GM18858 (cell line): ENCODE data around the gene IQGAP1.

Source experiments
- ATAC-seq: cut with Tn5 transposase; IDR thresholded peaks from one replicate; pipeline ENCODE4 v1.9.1; 2021; ENCODE audit not compliant: unreplicated experiment

Gene IQGAP1

GRCh38 chr15:90435652-90436337, 47.8 kb downstream of the IQGAP1 start:
- ATAC-seq, result no peak

- ATAC-seq, result no peak
Observed at GRCh38 chr15:90436952-90437351, 48.9 kb downstream of the IQGAP1 start.

- no peak for ATAC-seq
Observed at GRCh38 chr15:90437516-90437915, 49.5 kb downstream of the IQGAP1 start.

DNA sequence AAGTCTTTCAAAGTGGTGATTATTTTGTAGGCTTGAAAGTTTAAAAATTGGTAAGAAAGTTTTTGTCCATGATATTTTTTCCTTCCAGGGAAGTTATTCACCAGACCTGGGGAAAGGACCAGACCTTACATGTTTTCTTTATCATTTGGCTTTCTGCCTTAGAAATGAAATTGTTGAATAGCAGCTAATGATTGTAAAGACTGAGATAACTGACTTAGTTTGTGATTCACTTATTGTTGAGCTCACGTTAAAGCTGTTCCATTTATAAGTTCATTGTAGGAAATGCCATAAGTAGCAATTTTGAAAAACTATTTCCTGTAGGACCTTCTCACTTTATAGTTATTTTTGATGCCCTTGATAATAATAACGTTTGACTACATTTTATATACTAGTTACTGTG, 51.9 kb downstream of the IQGAP1 start:
- no peak for ATAC-seq

DNA sequence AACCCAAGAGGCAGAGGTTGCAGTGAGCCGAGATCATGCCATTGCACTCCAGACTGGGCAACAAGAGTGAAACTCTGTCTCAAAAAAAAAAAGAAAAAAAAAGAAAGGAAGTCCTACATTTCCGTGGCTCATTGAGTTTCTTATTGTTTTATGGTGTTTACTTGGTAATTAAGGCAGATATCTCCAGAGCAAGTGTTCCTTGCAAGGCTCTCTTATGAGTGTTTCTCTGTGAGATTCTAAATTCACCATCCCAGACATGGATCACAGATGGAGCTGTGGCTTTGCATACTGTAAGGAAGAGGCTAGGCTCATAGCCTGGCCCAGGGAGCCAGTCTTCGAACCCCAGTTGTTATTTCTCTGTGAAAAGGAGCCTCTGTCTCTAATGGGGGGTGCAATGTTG, 53.0 kb downstream of the IQGAP1 start:
- no peak for ATAC-seq

DNA sequence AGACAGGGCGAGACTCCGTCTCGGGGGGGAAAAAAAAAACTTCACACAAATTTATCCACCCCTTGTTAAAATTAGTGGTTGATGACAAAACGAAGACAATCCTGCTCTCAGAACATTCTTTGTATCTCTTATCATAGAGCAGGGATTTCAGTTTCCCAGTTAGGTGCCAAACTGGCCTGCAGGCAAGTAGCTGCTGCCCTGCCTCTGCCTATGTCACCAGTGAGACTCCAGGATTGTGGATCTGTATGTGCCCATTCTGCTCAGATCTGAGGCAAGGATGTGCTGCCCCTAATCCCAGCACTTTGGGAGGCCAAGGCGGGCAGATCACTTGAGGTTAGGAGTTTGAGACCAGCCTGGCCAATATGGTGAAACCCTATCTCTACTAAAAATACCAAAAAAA, 54.4 kb downstream of the IQGAP1 start:
- ATAC-seq, result no peak

- no peak for ATAC-seq
Observed at GRCh38 chr15:90449206-90449735, 61.2 kb downstream of the IQGAP1 start.

DNA sequence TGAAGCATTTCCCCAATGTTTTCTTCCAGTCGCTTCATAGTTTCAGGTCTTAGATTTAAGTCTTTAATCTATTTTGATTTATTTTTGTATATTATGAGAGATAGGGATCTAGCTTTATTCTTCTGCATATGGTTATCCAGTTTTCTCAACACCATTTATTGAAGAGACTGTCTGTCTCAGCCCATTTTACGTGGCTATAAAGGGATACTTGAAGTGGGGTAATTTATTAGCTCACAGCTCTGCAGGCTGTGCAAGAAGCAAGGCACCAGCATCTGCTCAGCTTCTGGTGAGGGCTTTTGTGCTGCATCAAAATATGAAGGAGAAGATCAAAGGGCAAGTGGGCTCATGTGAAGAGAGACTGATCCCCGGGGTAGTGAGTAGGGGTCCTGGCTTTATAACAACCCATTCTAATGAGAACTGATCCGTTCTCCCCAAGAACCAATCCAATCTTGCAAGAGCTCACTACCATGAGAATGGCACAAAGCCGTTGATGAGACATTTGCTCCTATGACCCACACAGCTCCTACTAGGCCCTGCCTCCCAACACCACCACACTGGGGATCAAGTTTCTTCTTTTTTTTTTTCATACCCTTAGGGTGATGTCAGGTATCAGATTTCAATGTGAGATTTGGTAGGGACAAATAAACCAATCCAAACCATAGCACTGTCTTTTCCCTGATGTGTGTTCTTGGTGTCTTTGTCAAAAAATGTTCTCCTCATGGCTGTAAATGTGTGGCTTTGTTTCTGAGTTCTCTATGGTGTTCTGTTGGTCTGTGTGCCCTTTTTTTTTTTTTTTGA, 63.2 kb downstream of the IQGAP1 start:
- ATAC-seq, result no peak

DNA sequence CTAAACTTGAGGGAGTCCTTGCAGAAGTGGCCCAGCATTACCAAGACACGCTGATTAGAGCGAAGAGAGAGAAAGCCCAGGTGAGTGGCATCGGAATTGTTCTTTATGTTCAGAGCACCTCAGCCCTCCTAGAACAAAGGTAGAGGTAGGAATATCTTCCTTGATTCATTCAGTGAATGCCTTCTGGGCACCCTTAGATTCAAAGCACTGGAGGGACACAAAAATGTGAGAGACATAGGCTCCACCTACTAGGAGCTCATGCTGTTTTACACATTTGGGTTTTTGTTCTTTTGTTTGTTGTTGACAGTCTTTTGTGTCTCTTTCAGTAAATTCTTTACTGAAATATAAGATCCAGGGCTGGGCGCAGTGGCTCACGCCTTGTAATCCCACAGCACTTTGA, 68.2 kb downstream of the IQGAP1 start:
- no peak for ATAC-seq

- ATAC-seq, result no peak
Observed at GRCh38 chr15:90458061-90458460, 70.0 kb downstream of the IQGAP1 start.

- no peak for ATAC-seq
Observed at GRCh38 chr15:90459368-90459767, 71.3 kb downstream of the IQGAP1 start.

DNA sequence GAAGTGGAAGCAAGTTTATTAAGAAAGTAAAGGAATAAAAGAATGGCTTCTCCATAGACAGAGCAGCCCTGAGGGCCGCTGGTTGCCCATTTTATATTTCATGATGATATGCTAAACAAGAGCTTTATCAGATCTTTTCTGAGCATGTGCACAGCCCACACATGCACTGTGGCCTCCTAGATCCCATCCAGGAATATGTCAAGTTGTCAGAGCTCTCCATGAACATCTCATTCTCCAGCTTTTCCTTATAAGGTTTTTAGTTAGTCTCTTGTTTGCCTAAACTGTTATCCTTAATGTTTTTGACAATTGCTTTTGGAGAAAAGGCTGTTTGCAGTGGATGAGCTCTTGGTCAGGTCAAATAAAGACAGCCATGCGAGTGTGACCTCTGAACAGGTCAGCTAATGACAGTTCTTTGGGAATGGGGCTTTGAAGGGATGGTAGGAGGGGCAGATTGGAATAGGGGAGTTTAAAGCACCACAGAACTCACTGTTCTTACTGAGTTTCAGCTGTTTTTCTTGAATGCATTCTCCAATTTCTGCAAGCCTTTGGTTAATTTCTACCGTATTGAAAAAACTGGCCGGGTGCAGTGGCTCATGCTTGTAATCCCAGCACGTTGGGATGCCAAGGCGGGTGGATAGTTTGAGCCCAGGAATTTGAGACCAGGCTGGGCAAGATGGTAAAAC, 72.2 kb downstream of the IQGAP1 start:
- no peak for ATAC-seq

GRCh38 chr15:90463381-90463780, 75.3 kb downstream of the IQGAP1 start:
- no peak for ATAC-seq

GRCh38 chr15:90465140-90465929, 77.3 kb downstream of the IQGAP1 start:
- ATAC-seq, result no peak

DNA sequence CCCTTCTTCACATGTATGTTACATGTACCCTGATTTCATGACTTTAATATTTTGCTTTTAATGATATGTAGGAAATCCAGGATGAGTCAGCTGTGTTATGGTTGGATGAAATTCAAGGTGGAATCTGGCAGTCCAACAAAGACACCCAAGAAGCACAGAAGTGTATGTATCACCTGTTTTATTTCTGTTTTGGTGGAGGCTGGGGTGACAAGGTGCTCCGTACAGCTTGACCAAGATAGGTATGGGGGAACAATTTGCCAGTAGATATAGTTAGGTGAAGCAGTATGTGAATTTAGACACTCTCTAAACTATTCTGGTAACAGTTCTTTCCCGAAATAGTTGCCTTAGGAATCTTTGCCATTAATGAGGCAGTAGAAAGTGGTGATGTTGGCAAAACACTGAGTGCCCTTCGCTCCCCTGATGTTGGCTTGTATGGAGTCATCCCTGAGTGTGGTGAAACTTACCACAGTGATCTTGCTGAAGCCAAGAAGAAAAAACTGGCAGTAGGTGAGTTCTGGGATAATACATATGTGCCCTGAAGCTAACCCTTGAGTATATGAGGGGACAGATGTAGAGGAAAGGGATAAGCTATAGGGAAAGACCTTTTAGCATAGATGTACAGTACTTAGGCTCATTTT, 78.0 kb downstream of the IQGAP1 start:
- ATAC-seq, result no peak

DNA sequence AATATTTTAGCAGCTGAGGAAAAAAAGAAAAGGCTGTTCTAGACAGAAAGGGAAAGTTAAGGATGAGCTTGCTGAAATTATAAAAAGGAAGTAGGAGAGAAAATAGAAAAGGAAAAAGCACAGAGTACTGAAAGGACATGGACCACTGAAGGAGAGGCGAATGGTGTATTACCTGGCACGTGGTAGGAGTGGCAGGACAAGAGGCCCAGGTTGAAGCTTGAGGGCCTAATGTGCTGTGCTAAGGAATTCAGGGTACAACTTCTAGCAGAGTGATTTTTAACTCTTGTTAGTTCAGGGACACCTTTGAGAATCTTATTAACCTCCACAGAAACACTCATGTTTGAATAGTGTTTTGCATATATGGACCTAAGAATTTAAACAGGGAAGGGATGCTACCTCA, 81.7 kb downstream of the IQGAP1 start:
- ATAC-seq, result no peak

- ATAC-seq, result no peak
Observed at GRCh38 chr15:90470453-90470852, 82.4 kb downstream of the IQGAP1 start.

GRCh38 chr15:90471126-90471525, 83.1 kb downstream of the IQGAP1 start:
- ATAC-seq, result no peak

DNA sequence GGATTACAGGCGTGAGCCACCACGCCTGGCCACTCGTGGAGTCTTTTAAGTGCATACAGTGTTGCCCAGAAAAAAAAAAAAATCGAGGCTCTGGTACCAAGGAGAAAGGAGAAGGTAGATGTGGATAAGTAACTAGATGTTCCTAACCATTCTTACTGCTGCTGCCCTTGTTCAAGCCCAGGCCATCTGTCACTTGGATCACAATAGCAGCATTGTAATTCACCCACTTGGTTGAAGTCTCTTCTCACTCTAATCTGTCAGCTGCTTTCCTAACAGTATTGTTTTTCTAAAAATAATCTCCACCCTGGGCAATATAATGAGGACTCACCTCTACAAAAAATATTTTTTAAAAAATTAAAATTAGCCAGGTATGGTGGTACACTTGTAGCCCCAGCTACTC, 83.7 kb downstream of the IQGAP1 start:
- ATAC-seq, result no peak

GRCh38 chr15:90478846-90479481, 90.9 kb downstream of the IQGAP1 start:
- ATAC-seq, result no peak
